NCI-H526 treated with DMSO at 0.1 percent for 48 hours (cell line): ENCODE results near the gene UCKL1.

Experiments
- DNase-seq: peaks from one replicate; lab custom pipeline; 2025; lab: John Stamatoyannopoulos, UW

UCKL1 gene

DNA sequence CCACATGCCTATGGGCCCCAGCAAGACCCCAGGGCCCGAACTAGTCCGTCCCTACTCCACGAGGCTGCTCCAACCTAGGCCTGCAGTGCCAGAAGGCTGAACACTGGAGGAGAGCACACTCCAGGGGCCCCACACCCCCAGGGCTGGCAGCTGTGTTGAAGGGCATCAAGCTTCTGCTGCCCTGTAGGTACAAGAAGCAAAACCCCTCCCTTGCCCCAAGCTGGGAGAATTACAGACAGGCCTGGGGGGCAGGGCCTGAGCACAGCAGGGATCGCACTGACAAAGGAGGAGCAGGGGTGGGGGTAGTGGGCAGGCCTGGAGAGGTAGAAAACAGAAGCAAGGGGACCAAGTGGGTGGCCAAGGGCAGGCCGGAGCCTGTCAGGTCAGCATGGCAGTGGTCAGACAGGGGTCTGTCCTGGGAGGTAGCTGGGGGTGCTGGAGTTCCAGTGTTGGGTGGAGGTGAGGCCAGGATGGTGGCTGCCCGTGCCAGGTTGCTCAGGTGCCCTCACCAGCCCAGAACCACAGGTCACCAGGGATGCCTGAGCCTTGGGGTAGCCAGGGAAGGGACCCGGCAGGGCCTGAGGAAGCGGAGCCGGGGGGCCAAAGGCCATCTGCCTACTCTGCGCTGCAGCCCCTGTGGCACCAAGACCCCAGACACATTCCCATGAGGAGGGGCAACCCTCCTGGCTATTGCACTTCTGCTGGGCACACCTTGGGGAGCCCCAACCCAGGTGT is 2.9 kb upstream of the UCKL1 start:
- no peak for DNase-seq

DNA sequence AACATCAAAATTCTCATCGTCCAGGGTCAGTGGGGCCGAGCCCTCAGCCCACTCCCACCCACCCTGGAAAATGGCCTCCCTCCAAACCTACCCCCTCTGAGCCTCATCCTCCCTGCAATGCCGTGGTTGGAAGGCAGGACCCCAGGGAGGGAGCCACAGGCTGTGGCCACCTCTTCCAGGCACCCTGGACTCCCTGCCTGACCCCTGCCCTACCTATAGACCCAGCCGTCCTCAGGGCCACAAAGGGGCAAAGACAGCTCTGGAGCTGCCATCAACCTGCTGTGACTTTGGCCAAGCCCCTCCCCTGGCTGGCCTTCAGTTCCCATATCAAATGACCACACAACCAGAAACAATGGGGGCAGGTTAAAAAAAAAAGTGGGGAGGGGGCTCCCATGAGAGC is 2.3 kb upstream of the UCKL1 start:
- no peak for DNase-seq

DNA sequence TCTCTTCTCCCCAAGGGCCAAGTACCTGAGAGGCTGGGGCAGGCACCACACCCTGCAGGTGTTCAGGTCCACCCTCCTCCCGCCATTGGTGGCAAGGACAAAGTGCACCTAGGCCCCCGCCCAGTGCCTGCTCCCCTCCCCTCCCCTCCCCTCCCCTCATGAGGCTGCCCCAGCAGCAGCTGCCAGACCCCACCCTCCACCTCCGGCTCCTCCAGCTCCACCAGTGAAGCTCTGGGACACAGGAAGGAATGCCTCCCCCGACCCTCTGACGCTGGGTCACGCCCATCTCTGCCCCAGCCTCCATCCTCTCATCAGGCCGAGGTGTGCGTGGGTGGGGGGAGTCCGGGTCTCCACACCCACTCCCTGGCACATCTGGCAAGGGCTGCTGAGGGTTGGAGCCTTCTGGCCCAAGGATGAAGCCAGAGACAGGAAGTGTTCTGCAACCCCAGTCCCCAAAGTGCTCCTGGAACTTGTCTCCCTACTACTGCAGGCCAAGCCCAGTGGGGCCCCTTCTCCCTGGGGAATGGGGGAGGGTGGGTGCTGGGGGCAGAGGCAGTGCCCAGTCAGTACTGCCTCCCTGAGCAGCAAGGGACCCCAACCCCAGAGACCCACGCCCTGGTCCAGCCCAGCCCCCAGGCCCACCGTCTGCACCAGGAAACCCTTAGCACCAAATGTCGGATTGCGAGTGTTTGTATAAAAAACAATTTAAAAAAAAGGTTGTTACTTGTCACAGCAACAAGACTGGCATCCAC is 1.6 kb upstream of the UCKL1 start:
- peak; percentile 89 for DNase-seq

DNA sequence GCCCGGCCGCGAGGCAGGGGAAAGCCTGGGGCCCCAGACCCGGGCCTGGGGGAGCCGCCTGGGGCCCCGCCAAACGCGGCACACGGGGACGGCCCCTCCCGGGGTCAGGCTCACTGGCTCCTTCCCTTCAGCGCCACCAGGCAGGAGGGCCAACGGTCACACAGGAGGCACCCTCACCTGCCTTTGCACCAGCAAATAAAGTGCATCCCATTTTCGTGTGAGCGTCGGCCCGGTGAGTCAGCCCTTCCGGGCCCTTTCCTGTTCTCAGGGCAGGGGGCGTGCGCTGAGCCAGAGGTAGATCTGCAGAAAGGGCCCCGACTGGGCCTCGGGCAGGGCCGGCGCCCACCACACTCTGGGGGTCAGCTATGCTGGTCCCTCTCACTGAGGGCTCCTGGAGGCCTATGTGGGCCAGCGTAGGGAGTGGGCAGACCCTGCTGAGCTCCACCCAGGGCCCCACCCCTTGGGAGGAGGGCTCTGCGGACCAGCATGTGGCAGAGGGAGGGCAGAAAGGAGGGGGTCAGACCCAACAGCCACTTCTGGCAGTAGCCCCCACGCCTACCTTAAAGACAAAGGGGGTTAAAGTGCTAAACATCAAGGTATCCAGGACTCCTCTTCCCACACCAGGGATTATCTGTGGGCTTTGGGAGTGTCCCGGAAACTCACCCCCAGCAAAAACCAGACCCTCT is 931 bp upstream of the UCKL1 start:
- peak; percentile 89 for DNase-seq

DNA sequence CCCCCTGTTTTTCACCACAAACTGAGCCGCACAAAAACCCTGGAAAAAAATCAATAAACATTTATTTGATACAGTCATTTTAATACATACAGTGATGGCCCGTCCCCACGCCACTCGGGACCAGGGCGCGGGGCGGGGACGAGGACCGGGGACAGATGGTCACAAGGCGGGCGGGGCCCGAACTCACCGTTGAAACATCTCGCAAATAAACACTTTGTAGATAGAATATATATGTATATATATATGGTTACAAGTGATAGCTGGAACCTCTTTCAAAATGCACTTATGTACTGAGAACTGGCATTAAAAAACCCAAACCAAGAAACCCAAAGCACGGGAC is 418 bp upstream of the UCKL1 start:
- no peak for DNase-seq

DNA sequence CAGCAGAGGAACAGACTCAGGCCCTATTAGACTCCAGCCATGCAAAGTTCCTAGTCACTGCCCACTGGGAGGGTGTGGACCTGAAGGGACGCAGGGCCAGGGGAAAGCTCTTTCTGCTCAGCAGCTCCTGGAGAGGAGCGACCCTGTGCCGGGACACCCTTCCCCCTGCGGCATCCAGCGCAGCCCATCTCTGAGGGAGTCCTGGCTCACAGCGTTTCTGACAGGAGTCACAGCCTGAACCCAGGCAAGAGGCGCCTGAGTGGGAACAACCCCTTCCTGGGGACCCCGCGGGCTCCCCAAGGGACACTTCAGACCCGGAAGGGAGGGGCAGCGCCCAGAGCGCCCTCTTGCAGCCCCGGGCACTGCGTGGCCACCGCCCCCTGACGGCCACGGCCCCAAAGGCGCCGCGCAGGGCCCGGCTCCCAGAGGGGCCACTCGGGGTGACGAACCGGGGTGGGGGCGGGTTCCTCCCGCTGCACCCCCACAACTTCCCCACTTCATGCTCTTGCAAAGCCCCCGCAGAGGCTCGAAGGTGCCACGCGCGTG is 862 bp downstream of the UCKL1 start:
- DNase-seq = peak; percentile 13

DNA sequence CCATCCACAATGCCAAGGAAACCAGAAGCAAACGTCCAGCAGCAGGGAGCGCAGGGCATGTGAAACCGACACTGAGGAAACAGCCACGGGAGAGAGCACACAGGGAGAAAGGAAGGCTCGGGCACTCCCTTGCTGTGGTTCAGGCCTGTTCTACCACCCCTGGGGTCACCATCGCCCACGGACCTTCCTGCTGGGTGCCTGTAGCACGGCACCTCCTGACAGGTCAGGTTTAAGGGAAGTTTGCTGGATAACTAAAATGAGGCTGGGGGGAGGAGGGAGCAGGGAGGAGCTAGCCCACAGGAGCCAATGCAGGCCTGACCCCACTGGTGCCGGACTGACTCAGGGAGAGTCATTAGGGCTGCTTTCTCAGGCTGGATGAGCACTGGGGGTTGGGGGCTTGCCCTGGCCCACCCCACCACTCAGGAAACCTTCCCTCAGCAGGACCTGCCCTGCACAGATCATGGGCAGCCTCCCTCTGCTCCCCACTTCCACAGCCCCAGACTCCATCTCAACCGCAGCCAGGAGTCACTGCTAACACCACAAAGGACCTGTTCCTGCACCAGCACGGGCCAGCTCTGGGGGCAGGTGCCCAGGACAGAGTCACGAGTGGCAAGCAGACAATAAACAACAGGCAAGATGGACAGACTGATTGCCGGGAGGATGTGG is 2.3 kb downstream of the UCKL1 start:
- DNase-seq = no peak

DNA sequence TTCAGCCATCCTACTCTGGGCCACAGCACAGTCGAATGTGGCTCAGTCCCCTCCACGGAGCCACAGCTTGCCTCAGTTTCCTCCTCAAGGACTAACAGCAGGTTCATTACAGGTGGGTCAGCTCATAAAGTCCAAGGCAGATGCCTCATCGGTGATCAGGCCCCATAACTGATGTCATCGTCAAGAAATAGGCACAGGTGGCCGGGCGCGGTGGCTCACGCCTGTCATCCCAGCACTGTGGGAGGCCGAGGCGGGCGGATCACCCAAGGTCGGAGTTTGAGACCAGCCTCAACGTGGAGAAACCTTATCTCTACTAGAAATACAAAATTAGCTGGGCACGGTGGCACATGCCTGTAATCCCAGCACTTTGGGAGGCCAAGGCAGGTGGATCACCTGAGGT is 3.4 kb downstream of the UCKL1 start:
- DNase-seq = no peak

DNA sequence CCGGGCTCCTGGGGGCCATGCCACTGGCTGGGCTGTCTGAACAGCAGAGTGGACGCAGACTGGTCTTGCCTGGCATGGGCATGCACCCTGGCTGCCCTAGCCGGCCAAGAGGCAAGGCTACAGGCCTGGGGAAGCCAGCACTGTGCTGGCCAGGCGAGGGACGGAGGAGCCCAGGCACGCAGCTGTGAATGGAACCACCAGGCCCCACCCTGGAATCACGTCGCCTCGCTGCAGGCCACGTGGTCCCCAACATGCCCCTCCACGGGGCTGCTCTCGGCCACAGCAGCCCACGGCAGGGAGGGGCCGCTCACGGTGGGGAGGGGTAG is 4.0 kb downstream of the UCKL1 start:
- DNase-seq = no peak

DNA sequence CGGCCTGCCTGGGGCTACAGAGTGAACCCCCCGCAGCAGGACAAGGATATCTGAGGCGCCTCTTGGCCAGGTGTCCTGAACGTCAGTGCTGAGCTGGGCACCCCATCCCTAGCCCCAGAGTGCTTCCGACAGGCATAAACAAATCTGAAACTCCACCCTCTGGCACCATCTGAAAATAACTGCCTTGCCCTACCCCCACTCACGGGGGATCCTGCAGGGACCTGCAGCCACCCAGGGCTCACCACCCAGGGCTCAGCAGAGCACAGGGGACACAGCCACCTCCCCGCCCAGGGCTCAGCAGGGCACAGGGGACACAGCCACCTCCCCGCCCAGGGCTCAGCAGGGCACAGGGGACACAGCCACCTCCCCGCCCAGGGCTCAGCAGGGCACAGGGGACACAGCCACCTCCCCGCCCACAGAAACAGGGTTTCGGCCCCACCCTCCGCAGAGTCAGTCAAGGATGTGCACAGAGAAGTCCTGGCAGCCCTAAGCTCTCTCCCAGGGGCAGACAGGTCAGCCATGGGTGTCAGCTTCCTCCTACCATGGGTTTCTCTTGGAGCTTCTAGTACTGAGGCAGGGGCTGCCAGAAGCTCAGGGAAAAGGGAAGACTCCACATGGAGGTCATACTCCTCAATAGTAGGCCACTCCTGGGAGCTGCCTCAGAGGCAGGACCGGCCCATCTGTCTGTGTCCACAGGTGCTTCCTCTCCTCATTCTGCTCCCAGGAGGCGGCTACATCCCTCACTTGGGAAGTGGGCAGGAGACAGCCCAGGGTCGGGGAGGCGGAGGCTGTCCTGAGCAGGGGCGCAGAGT is 4.6 kb downstream of the UCKL1 start:
- no peak for DNase-seq

DNA sequence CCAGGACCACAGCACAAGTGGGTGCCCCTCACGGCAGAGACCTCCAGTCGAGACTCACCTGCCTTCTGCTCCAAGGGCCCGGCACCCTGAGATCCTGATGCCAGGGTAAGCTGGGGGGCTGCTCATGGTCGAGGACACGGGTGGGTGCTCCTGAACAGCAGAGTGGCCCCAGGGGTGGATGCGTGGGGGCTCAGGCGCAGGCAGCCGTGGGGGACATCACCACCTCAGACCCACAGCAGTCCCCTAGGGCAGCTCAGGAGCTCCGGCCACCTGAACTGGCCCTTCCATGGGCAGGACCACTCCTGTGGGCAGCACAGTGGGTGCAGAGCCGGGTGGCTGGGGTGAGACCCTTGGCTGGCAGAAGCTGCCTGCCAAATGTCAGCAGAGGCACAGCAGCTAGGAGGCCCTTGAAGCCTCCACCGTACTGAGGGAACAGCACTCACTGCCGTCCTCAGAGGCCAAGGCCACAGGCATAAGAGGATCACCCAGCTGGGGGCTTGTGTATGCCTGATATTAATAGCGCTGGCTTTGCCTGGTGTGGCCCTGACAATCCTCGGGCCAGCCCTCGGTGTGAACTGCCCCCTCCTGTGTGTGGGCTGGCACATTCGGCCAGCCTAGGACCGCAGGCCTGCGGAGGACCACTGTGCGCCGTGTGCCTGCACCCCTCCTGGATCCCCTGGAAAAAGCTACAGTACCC is 5.4 kb downstream of the UCKL1 start:
- no peak for DNase-seq

DNA sequence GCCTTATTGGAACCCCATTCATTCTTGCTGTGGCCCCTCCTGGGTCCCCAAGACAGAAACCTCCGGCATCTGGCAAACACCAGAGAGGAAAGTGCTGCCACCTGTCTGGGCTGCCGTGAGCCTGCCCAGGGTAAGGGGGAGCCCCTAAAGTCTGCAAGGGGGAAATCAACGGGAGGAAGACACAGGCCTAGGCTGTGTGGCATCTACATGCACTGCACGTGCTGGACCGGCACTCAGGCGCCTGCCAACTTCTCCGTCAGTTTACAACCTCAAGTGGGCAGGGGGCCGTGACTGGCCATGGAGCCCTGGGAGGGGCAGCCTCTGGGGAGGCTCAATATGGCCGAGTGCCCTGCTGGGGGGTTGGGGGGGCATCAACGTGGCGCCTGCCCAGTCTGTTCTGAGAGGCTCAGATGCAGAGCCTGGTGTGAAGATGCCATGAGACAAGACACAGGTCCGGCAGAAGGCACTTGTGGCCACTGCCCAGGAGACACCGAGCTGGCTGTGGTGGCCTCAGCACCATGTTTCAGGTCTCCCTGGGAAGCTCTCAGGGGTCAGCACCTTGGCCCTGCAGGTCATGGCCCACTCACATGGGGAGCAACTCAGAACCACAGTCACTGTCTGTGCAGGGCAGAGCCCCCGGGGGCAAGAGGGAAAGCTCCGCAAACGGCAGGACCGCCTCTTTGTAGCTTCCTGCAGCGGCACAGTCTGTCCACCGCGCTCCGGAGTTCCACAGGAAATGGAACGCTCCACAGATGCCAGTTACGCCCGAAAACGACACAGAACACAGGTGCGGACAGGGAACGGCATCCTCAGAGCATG is 8.4 kb downstream of the UCKL1 start:
- no peak for DNase-seq

DNA sequence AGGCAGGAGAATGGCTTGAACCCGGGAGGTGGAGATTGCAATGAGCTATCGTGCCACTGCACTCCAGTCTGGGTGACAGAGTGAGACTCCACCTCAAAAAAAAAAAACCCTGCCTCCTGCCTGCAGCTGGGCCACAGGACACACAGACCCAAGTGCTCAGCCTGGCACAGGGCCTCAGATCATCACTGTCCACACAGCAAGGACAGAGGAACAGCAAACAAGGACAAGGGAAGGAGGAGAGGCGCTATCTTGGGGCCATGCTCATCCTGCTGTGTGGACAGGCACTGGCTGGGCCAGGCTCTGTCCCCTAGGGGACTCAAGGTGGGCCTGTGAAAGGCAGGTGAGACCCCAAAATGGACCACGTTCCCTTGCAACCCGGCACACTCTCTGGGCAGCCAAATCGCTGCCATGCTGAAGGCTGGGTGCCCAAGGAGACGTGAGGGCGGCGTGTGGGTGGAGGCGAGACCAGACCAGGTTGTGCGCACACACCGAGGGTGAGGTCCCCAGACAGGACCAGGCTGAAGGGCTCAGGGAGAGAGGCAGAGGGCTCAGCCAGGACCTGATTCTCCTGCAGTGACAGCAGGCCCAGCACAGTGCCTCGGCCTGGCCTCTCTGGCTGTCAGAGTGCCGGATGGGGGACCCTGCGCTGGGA is 9.1 kb downstream of the UCKL1 start:
- DNase-seq = no peak

DNA sequence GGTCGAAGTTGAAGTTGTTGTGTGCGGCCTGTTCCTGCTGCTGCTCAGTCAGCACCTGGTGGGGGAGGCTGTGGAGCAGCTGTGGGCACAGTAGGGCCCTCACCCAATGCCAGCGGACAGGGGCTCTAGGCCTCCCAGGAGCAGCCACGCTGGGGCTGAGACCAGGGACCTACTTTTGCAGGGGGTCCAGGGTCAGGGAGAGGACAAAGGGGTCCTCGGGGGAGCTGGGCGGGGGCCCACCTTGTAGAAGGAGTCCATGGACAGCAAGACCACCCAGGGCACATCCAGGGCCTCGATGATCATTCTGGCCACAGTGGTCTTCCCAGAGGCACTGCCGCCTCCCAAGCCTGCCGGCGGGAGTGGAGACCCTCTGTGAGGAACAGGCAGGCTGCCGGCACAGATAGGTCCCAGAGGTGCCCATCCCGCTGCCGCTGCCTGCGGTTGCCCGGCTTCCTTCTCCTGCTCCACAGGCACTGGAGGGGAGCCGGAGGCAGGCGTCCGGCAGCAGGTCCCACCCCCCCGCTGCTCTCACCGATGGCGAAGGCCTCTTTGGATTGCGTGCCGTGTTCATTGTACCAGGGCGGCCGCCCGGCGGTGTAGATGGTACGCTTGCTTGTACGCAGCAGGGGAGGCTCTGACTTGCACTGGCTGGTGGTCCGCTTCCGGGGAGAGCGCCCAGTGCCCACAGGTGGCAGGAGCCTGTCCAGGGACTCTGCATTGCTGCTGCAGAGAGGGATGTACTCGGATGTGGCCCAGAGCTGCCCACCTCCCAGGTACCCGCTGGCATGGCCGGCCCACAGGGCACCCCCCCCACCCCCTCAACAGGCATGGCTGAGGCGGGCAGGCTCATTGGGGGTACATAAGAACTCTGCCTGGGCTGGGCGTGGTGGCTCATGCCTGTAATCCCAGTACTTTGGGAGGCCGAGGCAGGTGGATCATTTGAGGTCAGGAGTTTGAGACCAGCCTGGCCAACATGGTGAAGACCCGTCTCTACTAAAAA is 10.0 kb downstream of the UCKL1 start:
- DNase-seq = no peak

DNA sequence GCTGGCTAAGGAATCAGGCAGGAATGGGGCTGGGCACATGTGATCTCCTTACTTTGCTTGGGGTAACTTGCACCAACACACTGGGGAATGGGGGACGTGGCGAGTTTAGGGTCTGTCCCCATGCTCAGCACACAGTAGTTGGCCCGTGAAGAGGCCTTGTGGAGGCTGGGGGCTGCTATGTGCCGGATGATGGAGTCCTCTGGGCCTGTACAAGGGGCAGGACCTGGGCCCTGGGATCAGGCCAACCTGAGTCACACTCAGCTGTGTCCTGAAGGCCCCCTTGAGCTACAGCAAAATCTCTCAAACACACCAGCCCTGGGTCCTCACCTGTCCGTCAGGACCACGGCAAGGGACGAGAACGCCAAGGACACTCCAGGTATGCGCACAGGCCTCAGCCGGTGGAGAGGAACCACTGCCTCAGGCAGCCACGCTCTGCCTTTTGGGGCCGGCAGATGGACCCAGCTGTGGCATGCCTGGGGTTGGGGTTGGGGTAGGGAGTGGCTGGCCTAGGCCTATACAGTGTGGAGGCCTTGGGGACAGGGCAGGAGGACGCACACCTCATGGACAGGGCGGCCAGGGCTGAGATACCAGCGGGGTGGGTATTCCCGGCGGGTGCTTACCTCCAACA is 11.1 kb downstream of the UCKL1 start:
- no peak for DNase-seq

DNA sequence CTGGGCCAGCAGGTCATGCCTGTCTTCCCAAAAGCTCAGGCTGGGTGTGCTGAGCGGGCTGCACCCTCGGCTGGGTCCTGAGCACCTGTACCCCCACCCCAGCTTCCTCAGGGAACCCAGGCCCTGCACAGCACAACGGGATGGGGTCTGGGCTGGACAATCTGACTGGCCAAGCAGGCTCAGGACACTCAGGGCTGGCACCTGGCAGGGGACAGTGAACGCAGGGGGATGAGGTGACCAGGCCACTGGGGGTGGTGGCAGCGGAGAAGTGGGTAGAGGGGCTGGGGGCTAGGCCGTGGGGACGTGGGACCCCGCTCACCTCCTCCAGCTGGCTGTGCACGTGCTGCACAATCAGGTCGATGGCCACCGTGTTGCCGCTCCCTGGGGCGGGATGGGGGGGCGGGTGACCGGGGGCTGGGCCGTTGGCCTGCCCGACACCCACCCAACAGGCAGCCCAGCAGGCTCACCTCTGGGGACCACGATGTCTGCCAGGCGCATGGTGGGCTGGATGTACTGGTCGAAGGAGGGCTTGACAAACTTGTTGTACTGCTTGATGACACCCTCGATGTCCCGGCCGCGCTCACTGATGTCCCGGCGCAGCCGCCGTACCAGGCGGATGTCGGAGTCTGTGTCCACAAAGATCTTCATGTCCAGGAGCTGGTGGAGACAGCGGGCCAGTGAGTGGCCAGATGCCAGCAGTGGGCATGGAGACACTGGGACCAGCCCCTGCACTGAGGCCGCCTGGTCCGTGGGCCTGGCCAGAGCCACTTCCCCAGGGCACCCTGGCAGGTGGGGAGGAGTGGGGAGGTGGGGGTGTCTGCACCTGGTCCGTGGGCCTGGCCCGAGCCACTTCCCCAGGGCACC is 11.9 kb downstream of the UCKL1 start:
- DNase-seq = no peak

DNA sequence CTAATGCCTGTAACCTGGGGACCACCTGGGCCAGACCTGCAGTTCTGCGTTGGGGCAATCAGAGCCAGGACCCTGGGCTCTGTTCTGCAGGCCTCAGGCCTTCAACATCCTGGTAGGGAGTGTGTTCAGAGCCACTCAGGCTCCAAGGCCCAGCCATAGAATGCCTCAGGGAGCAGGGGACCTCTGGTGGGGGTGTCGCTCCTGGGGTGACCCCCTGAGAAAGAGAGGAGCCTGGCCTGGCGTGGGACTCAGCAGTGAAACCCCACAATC is 12.5 kb downstream of the UCKL1 start:
- DNase-seq = no peak
